ENCODE data around the gene VPS16. TPM values are rescaled to one million over a fixed set of nuclear protein-coding genes. Genes with fewer than 3 reads are reported as not detected.

VPS16 gene
- 33.8 and 34.6 TPM in 2 replicates for total RNA-seq

GRCh38 chr20:2840138-2840966 lies at the start of gene VPS16, which contains the start of gene PCED1A:
Gene VPS16, plus strand, starts transcription at chr20:2840745. Its CDS starts 30 bp downstream, at chr20:2840775.
Gene PCED1A, minus strand, starts transcription at chr20:2840655. Its CDS starts 743 bp downstream, at chr20:2839912.

DNA sequence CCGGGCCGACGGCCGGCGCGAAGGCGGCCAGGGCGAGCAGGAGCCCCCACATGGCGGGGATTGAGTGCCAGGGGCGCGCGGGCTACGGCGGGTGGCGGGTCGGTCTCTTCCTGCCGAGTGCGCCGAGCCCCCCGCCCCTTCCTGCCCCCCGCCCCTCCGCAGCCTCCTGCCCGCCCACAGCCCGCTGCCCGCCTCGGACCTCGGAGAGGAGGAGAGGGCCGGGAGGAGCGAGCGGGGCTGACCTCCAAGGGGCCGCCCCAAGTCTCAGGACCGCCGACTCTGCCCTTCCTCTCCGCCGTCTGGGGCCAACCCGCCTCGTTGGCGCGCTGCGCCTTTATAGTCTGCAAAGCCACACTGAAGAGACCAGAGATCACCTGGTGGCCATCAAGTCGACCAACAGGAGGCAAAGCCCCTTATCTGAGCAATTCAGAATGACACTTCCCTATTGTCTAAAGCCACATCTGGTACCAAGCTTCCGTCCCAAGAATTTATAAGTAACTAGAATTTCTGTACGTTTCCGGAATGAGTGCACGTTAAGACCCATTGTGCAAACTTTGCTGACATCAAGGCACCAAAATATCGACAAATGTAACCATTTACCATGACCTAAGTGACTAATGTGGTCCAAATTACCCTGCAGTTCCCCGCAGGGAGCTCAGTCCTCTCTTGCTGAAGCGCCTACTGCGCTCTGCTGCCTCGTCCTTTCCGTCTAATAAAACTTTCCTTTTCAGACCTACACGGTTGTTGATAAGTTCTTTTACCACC lies 39.8 kb upstream of the VPS16 start, which contains the start of gene CPXM1:
Gene CPXM1 (minus strand): TSS at position 107 of the 765 bp plus-strand sequence. CDS start 55 bp downstream, at position 52.

DNA sequence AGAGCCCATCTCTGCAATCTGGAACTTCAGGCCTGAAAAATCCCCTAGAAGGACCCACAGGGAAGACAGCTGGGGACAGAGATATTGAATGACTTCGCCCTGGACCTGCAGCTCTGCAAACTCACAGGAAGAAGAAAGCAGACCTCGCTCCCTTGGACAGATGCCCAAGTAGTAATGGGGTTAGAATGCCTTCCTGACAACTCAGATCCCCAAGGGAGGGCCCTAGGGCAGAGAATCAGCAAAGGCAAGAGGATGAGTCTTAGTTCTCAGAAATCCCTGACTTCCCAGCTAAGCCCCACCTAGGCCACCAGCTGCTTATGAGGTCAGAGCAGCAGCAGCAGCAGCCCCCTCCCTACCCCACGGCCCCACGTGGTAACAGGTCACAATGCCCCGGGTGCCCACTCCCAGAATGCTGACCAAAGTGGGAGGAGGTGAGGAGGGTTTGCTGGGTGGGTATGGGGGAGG lies 25.9 kb upstream of the VPS16 start, which contains the start of gene C20orf141:
Gene C20orf141 (plus strand): TSS at position 401 of the 465 bp plus-strand sequence. CDS start 198 bp downstream, outside the sequence.

DNA sequence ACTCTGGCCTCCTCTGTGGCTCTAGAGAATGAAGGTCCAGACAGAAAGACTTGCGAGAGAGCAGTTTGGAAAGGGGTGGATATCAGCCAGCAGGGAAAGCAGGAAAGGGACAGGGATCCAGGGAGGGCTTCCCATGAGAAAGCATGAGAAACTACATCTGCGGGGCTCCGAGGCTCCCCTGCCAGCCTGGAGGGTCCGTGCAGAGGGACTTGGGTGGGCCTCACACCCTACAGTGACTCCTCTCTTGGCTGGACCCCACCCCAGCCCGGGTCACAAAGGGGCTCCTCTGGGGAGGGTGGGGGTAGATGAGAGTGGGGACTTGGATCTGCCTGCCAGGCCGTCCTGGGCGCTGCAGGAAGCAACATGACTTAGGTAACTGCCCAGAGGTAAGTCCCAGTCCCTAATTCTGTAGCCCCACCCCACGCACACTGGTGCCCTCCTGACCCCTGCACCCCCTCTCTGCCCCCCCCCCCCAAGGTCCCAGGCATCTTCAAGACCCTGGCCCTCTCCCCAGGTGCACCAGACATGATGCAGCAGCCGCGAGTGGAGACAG lies 24.4 kb upstream of the VPS16 start, which contains the start of gene TMEM239:
Gene TMEM239 (plus strand): TSS at position 335 of the 553 bp plus-strand sequence. CDS start 191 bp downstream, at position 526.

GRCh38 chr20:2873010-2873746 lies 32.6 kb downstream of the VPS16 start, which contains the start of gene PTPRA:
Gene PTPRA, plus strand, starts transcription at chr20:2873481. Its CDS starts 90,797 bp downstream, at chr20:2964278.

Other genes starting within 250 kb of the VPS16 start
- 119 and 132 TPM in 2 replicates for gene NOP56, start 188.1 kb upstream of the VPS16 start, total RNA-seq
- 103 and 130 TPM in 2 replicates for gene IDH3B, start 176.5 kb upstream of the VPS16 start, total RNA-seq
- gene EBF4, start 148.0 kb upstream of the VPS16 start, total RNA-seq = 1.2 and 1.5 TPM in 2 replicates
- gene CPXM1, start 40.1 kb upstream of the VPS16 start, total RNA-seq = 0.33 and 1.2 TPM in 2 replicates
- not detected in 2 replicates for gene C20orf141, start 25.8 kb upstream of the VPS16 start, total RNA-seq
- gene TMEM239, start 24.4 kb upstream of the VPS16 start, total RNA-seq = not detected in 2 replicates
- gene PCED1A, start 90 bp upstream of the VPS16 start, total RNA-seq = 13.1 and 18.7 TPM in 2 replicates
- 23.5 and 24.6 TPM in 2 replicates for gene PTPRA, start 32.7 kb downstream of the VPS16 start, total RNA-seq
- 0.09 and 0.11 TPM in 2 replicates for gene GNRH2, start 202.9 kb downstream of the VPS16 start, total RNA-seq
- 20.0 and 28.7 TPM in 2 replicates for gene MRPS26, start 205.3 kb downstream of the VPS16 start, total RNA-seq
- gene OXT, start 230.9 kb downstream of the VPS16 start, total RNA-seq = not detected in 2 replicates
- gene AVP, start 244.0 kb downstream of the VPS16 start, total RNA-seq = not detected in 2 replicates